GM12874 (cell line): ENCODE measurements around the gene NFKB1.

Source experiments
- CTCF ChIP-seq: IDR thresholded peaks from 2 replicates; pipeline ENCODE4 v1.5.1; 2011; ENCODE audit warnings: low read depth, mild to moderate bottlenecking, control low read depth, low read length, moderate library complexity; ENCODE audit not compliant: insufficient read depth

Gene NFKB1

DNA sequence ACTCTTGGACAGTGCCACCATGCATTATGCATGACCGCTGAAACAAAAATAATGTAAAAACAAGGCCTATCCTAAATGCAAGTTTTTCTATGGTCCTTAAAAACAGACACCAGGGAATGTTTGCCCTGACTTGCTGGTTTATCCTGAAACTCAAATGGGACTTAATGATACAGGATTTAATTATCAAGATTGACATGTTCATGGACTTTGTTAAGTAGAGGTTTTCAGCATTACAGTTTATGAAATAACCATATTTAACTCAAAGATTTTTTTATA is 1.3 kb downstream of the NFKB1 start:
- no peak for TF ChIP-seq CTCF

DNA sequence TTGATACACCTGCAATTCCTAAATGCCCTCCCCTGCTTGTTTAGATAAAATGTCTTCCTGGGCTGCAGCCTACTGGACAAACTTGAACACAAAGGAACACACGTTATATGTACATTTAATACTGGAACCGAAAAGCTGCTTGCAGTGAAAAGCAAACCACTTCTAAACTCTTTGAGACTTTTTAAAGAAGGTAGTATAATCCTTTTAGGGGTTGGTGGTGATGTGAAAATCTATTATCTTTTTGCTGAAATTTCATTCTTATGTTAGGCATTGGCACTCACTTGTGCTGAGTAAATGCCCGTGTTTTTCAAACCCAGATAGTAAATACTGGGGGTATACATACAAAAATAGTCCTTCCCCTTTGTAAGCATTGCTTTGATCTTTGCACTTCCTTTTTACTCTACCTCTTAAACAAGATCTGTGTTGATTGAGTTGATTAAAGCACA is 2.2 kb downstream of the NFKB1 start:
- no peak for TF ChIP-seq CTCF

- no peak for TF ChIP-seq CTCF
Measured at GRCh38 chr4:102503831-102504786, 3.0 kb downstream of the NFKB1 start.

- no peak for TF ChIP-seq CTCF
Measured at GRCh38 chr4:102504941-102505340, 3.8 kb downstream of the NFKB1 start.

DNA sequence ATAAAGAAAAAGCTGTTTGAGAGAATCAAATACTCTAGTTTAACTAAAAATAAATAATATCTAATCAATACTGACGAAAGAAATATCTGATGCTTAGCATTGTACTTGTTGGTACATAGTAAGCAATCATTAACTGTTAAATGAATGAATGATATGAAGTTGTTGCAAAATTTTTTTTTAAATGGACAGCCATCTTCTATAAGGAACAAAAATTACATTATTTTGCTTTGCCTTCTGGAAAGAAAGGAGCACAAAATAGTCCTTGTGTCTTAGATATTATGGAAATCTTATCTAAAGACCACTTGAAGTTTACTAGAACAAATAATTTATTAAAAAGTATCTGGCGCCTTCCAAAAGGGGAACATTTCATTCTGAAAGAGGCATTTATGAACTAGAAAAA is 4.5 kb downstream of the NFKB1 start:
- TF ChIP-seq CTCF = no peak

GRCh38 chr4:102506523-102506922 is 5.4 kb downstream of the NFKB1 start:
- TF ChIP-seq CTCF = no peak

GRCh38 chr4:102511830-102512605 is 10.9 kb downstream of the NFKB1 start:
- no peak for TF ChIP-seq CTCF
